NCI-H748 treated with DMSO at 0.1 percent for 48 hours (cell line): ENCODE results near the gene TRAF3.

Experiments
- DNase-seq: peaks from one replicate; lab custom pipeline; 2025; lab: John Stamatoyannopoulos, UW

TRAF3 gene

GRCh38 chr14:102939329-102939728, 162.1 kb downstream of the TRAF3 start:
- DNase-seq, result no peak

GRCh38 chr14:102939820-102940561, 162.7 kb downstream of the TRAF3 start:
- DNase-seq, result no peak

- DNase-seq, result no peak
Observed at GRCh38 chr14:102940729-102941362, 163.6 kb downstream of the TRAF3 start.

GRCh38 chr14:102941419-102942011, 164.3 kb downstream of the TRAF3 start:
- DNase-seq, result no peak

GRCh38 chr14:102942069-102942468, 164.8 kb downstream of the TRAF3 start:
- no peak for DNase-seq

GRCh38 chr14:102943454-102943853, 166.2 kb downstream of the TRAF3 start:
- DNase-seq, result no peak

- DNase-seq, result no peak
Observed at GRCh38 chr14:102943979-102944378, 166.7 kb downstream of the TRAF3 start.

GRCh38 chr14:102944448-102945330, 167.4 kb downstream of the TRAF3 start:
- DNase-seq, result no peak

GRCh38 chr14:102945346-102946130, 168.3 kb downstream of the TRAF3 start:
- DNase-seq, result no peak

GRCh38 chr14:102947321-102948103, 170.3 kb downstream of the TRAF3 start:
- no peak for DNase-seq

GRCh38 chr14:102948698-102949061, 171.4 kb downstream of the TRAF3 start:
- DNase-seq, result no peak

GRCh38 chr14:102949062-102949800, 172.0 kb downstream of the TRAF3 start:
- no peak for DNase-seq

- no peak for DNase-seq
Observed at GRCh38 chr14:102949801-102950451, 172.7 kb downstream of the TRAF3 start.

GRCh38 chr14:102951034-102951433, 173.8 kb downstream of the TRAF3 start:
- no peak for DNase-seq

GRCh38 chr14:102951799-102952198, 174.6 kb downstream of the TRAF3 start:
- DNase-seq, result no peak

- no peak for DNase-seq
Observed at GRCh38 chr14:102952276-102952675, 175.0 kb downstream of the TRAF3 start.

GRCh38 chr14:102953100-102953499, 175.9 kb downstream of the TRAF3 start:
- DNase-seq, result no peak

- DNase-seq, result no peak
Observed at GRCh38 chr14:102954081-102954789, 177.0 kb downstream of the TRAF3 start.
